H9 (cell line): ENCODE measurements around the gene LMOD1. TPM values are rescaled to one million over a fixed set of nuclear protein-coding genes. Genes with fewer than 3 reads are reported as not detected.

Experiments used
- DNase-seq: peaks from one replicate; pipeline ENCODE4 v3.0.0-alpha.2; 2017
- H2AFZ ChIP-seq: one replicate; pipeline ENCODE4 v1.6.1; 2013; ENCODE audit warnings: mild to moderate bottlenecking, low read length, control low read depth, moderate library complexity
- H2AK5ac ChIP-seq: 2 replicates; pipeline ENCODE4 v1.6.1; 2013; ENCODE audit warnings: low read length, control low read depth, mixed read lengths; ENCODE audit not compliant: insufficient read length
- H2BK120ac ChIP-seq: one replicate; pipeline ENCODE4 v1.6.1; 2013; ENCODE audit warnings: low read depth, mild to moderate bottlenecking, low read length, control low read depth, inconsistent platforms; ENCODE audit not compliant: poor library complexity, severe bottlenecking
- H2BK12ac ChIP-seq: 2 replicates; pipeline ENCODE4 v1.6.1; 2013; ENCODE audit warnings: low read length, control low read depth, mixed read lengths, low read depth; ENCODE audit not compliant: insufficient read length
- H2BK15ac ChIP-seq: 2 replicates; pipeline ENCODE4 v1.6.1; 2013; ENCODE audit warnings: low read depth, low read length, control low read depth
- H2BK20ac ChIP-seq: one replicate; pipeline ENCODE4 v1.6.1; 2013; ENCODE audit warnings: low read depth, mild to moderate bottlenecking, low read length, control low read depth, inconsistent platforms; ENCODE audit not compliant: poor library complexity, severe bottlenecking
- H2BK5ac ChIP-seq: 2 replicates; pipeline ENCODE4 v1.6.1; 2013; ENCODE audit warnings: low read length, control low read depth, mixed read lengths; ENCODE audit not compliant: insufficient read length
- H3K14ac ChIP-seq: 2 replicates; pipeline ENCODE4 v1.6.1; 2013; ENCODE audit warnings: low read length, control low read depth; ENCODE audit not compliant: insufficient read depth
- H3K18ac ChIP-seq: 2 replicates; pipeline ENCODE4 v1.6.1; 2013; ENCODE audit warnings: low read depth, mild to moderate bottlenecking, mixed read lengths, low read length, control low read depth; ENCODE audit not compliant: insufficient read length
- H3K23ac ChIP-seq: 2 replicates; pipeline ENCODE4 v1.6.1; 2013; ENCODE audit warnings: low read length, control low read depth, mixed read lengths, low read depth; ENCODE audit not compliant: insufficient read length
- H3K23me2 ChIP-seq: 2 replicates; pipeline ENCODE4 v1.6.1; 2013; ENCODE audit warnings: low read depth, mild to moderate bottlenecking, mixed read lengths, low read length, control low read depth; ENCODE audit not compliant: insufficient read length, poor library complexity, severe bottlenecking
- H3K27ac ChIP-seq: 2 replicates; pipeline ENCODE4 v1.5.1; 2013; ENCODE audit warnings: low read length, control low read depth, mixed read lengths, low read depth; ENCODE audit not compliant: insufficient read length
- H3K27me3 ChIP-seq: 2 replicates; pipeline ENCODE4 v1.6.1; 2013; ENCODE audit warnings: low read length, control low read depth, inconsistent platforms; ENCODE audit not compliant: insufficient read depth
- H3K4ac ChIP-seq: 2 replicates; pipeline ENCODE4 v1.6.1; 2013; ENCODE audit warnings: low read depth, mild to moderate bottlenecking, control low read depth, inconsistent platforms, low read length, moderate library complexity
- H3K4me1 ChIP-seq: 2 replicates; pipeline ENCODE4 v1.6.1; 2013; ENCODE audit warnings: low read length, control low read depth, inconsistent platforms; ENCODE audit not compliant: insufficient read depth
- H3K4me2 ChIP-seq: 2 replicates; pipeline ENCODE4 v1.6.1; 2013; ENCODE audit warnings: low read length, control low read depth, mixed read lengths; ENCODE audit not compliant: insufficient read length, insufficient read depth
- H3K56ac ChIP-seq: 2 replicates; pipeline ENCODE4 v1.6.1; 2013; ENCODE audit warnings: low read depth, mild to moderate bottlenecking, mixed read lengths, low read length, control low read depth; ENCODE audit not compliant: insufficient read length
- H3K79me1 ChIP-seq: 2 replicates; pipeline ENCODE4 v1.6.1; 2013; ENCODE audit warnings: low read depth, mild to moderate bottlenecking, moderate library complexity, low read length, control low read depth, inconsistent platforms; ENCODE audit not compliant: insufficient read depth, poor library complexity, severe bottlenecking
- H3K79me2 ChIP-seq: 2 replicates; pipeline ENCODE4 v1.6.1; 2013; ENCODE audit warnings: low read length, control low read depth, inconsistent platforms; ENCODE audit not compliant: insufficient read depth
- H3K9ac ChIP-seq: 2 replicates; pipeline ENCODE4 v1.6.1; 2013; ENCODE audit warnings: low read length, control low read depth, mixed read lengths; ENCODE audit not compliant: insufficient read length; ENCODE audit errors: extremely low read depth
- H3K9me3 ChIP-seq: one replicate; pipeline ENCODE4 v1.6.1; 2013; ENCODE audit warnings: low read depth, low read length, inconsistent platforms; ENCODE audit not compliant: control insufficient read depth
- H3T11ph ChIP-seq: one replicate; pipeline ENCODE4 v1.6.1; 2013; ENCODE audit warnings: mild to moderate bottlenecking, low read length, control low read depth, inconsistent platforms
- H4K20me1 ChIP-seq: one replicate; pipeline ENCODE4 v1.6.1; 2013; ENCODE audit not compliant: control insufficient read depth, insufficient read length, insufficient read depth
- H4K5ac ChIP-seq: 2 replicates; pipeline ENCODE4 v1.6.1; 2013; ENCODE audit warnings: low read depth, mild to moderate bottlenecking, mixed read lengths, low read length, control low read depth; ENCODE audit not compliant: insufficient read length
- H4K8ac ChIP-seq: replicated peaks from 2 replicates; pipeline ENCODE4 v1.6.1; 2013; ENCODE audit warnings: low read length, control low read depth, mixed read lengths, low read depth; ENCODE audit not compliant: insufficient read length
- H4K91ac ChIP-seq: 2 replicates; pipeline ENCODE4 v1.6.1; 2013; ENCODE audit warnings: low read depth, mild to moderate bottlenecking, moderate library complexity, mixed read lengths, low read length, control low read depth; ENCODE audit not compliant: insufficient read length
- H3K27ac Mint-ChIP-seq, 3 experiments: 2 replicates in 2 of 3; 3 replicates in 1 of 3; pipeline ENCODE4 v1.8.0; 2020 to 2021; ENCODE audit warnings: mixed read lengths in 3 of 3, mild to moderate bottlenecking in 1 of 3, moderate library complexity in 1 of 3
- H3K27me3 Mint-ChIP-seq: 2 replicates; pipeline ENCODE4 v1.8.0; 2021; ENCODE audit warnings: low read depth, mild to moderate bottlenecking, moderate library complexity, mixed read lengths
- H3K36me3 Mint-ChIP-seq, 3 experiments: 2 replicates in 2 of 3; 3 replicates in 1 of 3; pipeline ENCODE4 v1.8.0; 2020 to 2021; ENCODE audit warnings: low read depth in 3 of 3, mixed read lengths in 3 of 3; ENCODE audit not compliant: insufficient read depth in 1 of 3
- H3K4me1 Mint-ChIP-seq, 2 experiments: 2 replicates each; pipeline ENCODE4 v1.8.0; 2020; ENCODE audit warnings: mixed read lengths in 2 of 2
- H3K4me3 Mint-ChIP-seq, 2 experiments: 2 replicates in 1 of 2; 3 replicates in 1 of 2; pipeline ENCODE4 v1.8.0; 2020 to 2021; ENCODE audit warnings: mild to moderate bottlenecking in 2 of 2, mixed read lengths in 2 of 2, moderate library complexity in 1 of 2
- H3K9me3 Mint-ChIP-seq, 2 experiments: 2 replicates in 1 of 2; 3 replicates in 1 of 2; pipeline ENCODE4 v1.8.0; 2020; ENCODE audit warnings: mild to moderate bottlenecking in 2 of 2, mixed read lengths in 2 of 2, moderate library complexity in 1 of 2
- CTCF ChIP-seq: fragments of 200-600 bp; sonication (generic); conservative IDR thresholded peaks from 3 replicates; pipeline ENCODE4 v1.8.0; 2021; ENCODE audit warnings: antibody characterized with exemption, mild to moderate bottlenecking
- whole genome bisulfite sequencing: extraction: QIAGEN DNeasy Blood & Tissue Kit; methylation state at CpG from one replicate; pipeline ENCODE4 v1.1.7; 2013; ENCODE audit warnings: missing lambda C conversion rate, low lambda C conversion rate, mixed read lengths; ENCODE audit not compliant: insufficient read length; ENCODE audit errors: extremely low coverage; 5-methylcytosine and 5-hydroxymethylcytosine counted together
- total RNA-seq: library from RNA; stranded (reverse); gene quantifications from 2 replicates; pipeline ENCODE4 v1.2.1, GENCODE V29; 2021

Gene LMOD1
- total RNA-seq, 1 experiment from 2014 or later, result 0.31 TPM

GRCh38 chr1:201886103-201886885 lies 60.1 kb downstream of the LMOD1 start:
- TF ChIP-seq CTCF, result no peak
- no peak for DNase-seq

More at GRCh38 chr1:201886103-201886885, 60.1 kb downstream of the LMOD1 start:
- H3K79me2 ChIP-seq, result no peaks in the 10 kb centered on the region
- H4K8ac ChIP-seq, result no peak overlapping the region
- H2BK5ac ChIP-seq, result no peak overlapping the region
- H3K27me3 Mint-ChIP-seq, result peaks cover 15% of the 10 kb centered on the region
- no CpG with 5 or more reads among the region's 9 CpGs for WGBS
- no peak overlapping the region for H4K5ac ChIP-seq
- peaks cover 2% of the 10 kb centered on the region; the same call in 1 of the 2 replicates for H3K4me1 ChIP-seq
- H2BK20ac ChIP-seq, result no peak overlapping the region
- no peak overlapping the region for H3K27ac ChIP-seq
- no peak overlapping the region for H2AFZ ChIP-seq
- H3K23ac ChIP-seq, result no peak overlapping the region
- H2BK15ac ChIP-seq, result no peak overlapping the region
- H3K4me2 ChIP-seq, result no peak overlapping the region
- no peaks in the 10 kb centered on the region for H4K20me1 ChIP-seq
- no peaks in the 10 kb centered on the region for H3K9me3 Mint-ChIP-seq
- H3T11ph ChIP-seq, result no peak overlapping the region
- H3K79me1 ChIP-seq, result no peaks in the 10 kb centered on the region
- H3K9ac ChIP-seq, result no peak overlapping the region
- H3K18ac ChIP-seq, result no peak overlapping the region
- H3K36me3 Mint-ChIP-seq, result no peaks in the 10 kb centered on the region
- H3K14ac ChIP-seq, result no peak overlapping the region
- no peak overlapping the region for H2BK120ac ChIP-seq
- H3K27ac Mint-ChIP-seq, result no peak overlapping the region; a peak in 1 of 7 replicates
- H2AK5ac ChIP-seq, result no peak overlapping the region
- H4K91ac ChIP-seq, result no peak overlapping the region
- H3K4me3 Mint-ChIP-seq, result no peak overlapping the region
- no peak overlapping the region for H3K56ac ChIP-seq
- H3K23me2 ChIP-seq, result peaks cover 5% of the 10 kb centered on the region
- no peak overlapping the region for H3K4ac ChIP-seq
- H3K27me3 ChIP-seq, result no peaks in the 10 kb centered on the region
- H3K4me1 Mint-ChIP-seq, result peaks cover 30% of the 10 kb centered on the region in 2 experiments
- no peaks in the 10 kb centered on the region for H3K9me3 ChIP-seq
- H2BK12ac ChIP-seq, result no peak overlapping the region
